HepG2 (cell line): ENCODE data around the gene RHOT1. TPM values are rescaled to one million over a fixed set of nuclear protein-coding genes. Genes with fewer than 3 reads are reported as not detected.

Experiments used
- ATAC-seq: fragments of 200-7000 bp; cut with Tn5 transposase; 3 replicates; pipeline ENCODE4 v1.9.1; 2020; ENCODE audit warnings: mild to moderate bottlenecking, moderate library complexity
- BruUV-seq: library from RNA; stranded (reverse); fragments of 400-500 nt; replicated peaks from 2 replicates; lab custom pipeline; 2021; lab: Mats Ljungman, UMichigan
- CTCF ChIA-PET: fragments of 300-600 bp; formaldehyde crosslinking; extraction: SDS; loops from one replicate; lab custom pipeline; 2021; ENCODE audit warnings: low total read pairs, inconsistent platforms, low intra/inter-chr PET ratio; lab: Yijun Ruan, JAX
- POLR2A ChIA-PET: fragments of 350-600 bp; sonication (Branson Sonifier 250); formaldehyde crosslinking; loops from one replicate; lab custom pipeline; 2020; ENCODE audit warnings: antibody characterized with exemption, inconsistent platforms; lab: Yijun Ruan, JAX
- DNase-seq: peaks from one replicate; pipeline ENCODE4 v3.0.0-alpha.2; 2015; ENCODE audit warnings: low spot score
- FAIRE-seq: peaks from 3 replicates; lab custom pipeline; 2011; peaks lifted over from hg19 to GRCh38; lab: Jason Lieb, UNC
- H2AFZ ChIP-seq: one replicate; pipeline ENCODE4 v1.6.1; 2011; ENCODE audit warnings: low read length, inconsistent platforms
- H3K27ac ChIP-seq: fragments of 300-600 bp; 3 replicates; pipeline ENCODE4 v1.8.0; 2011; ENCODE audit warnings: mixed run types, mild to moderate bottlenecking, mixed read lengths, low read length, inconsistent platforms; ENCODE audit not compliant: insufficient read depth; ENCODE audit errors: extremely low read length
- H3K27me3 ChIP-seq, 2 experiments: fragments of 200-600 bp in 1 of 2; 2 replicates in 1 of 2; 3 replicates in 1 of 2; pipeline versions ENCODE4 v1.6.0 to v1.8.0; 2011; ENCODE audit warnings: low read length in 2 of 2, mild to moderate bottlenecking in 2 of 2, moderate library complexity in 2 of 2, inconsistent platforms in 1 of 2; ENCODE audit not compliant: insufficient read depth in 2 of 2, control insufficient read depth in 1 of 2
- H3K36me3 ChIP-seq, 2 experiments: fragments of 200-600 bp in 1 of 2; replicated peaks in 1 of 2; 2 replicates in 1 of 2; 3 replicates in 1 of 2; pipeline versions ENCODE4 v1.5.1 to v1.8.0; 2011; ENCODE audit warnings: low read length in 2 of 2, inconsistent platforms in 1 of 2; ENCODE audit not compliant: insufficient read depth in 2 of 2, control insufficient read depth in 1 of 2
- H3K4me1 ChIP-seq: 2 replicates; pipeline ENCODE4 v1.5.1; 2012; ENCODE audit warnings: low read length, inconsistent platforms; ENCODE audit not compliant: insufficient read depth
- H3K4me2 ChIP-seq: 2 replicates; pipeline ENCODE4 v1.6.0; 2011; ENCODE audit warnings: low read depth, low read length, inconsistent platforms
- H3K4me3 ChIP-seq, 3 experiments: fragments of 200-600 bp in 1 of 3; sonication (generic), shearing (Covaris generic) in 1 of 3; replicated peaks in 1 of 3; 2 replicates each; pipeline ENCODE4 v1.5.1; 2011 to 2016; ENCODE audit warnings: low read length in 3 of 3, inconsistent platforms in 2 of 3, low read depth in 2 of 3, mild to moderate bottlenecking in 2 of 3, control low read depth in 1 of 3, mixed read lengths in 1 of 3; ENCODE audit not compliant: insufficient read depth in 1 of 3
- H3K79me2 ChIP-seq: one replicate; pipeline ENCODE4 v1.6.1; 2011; ENCODE audit warnings: low read length, inconsistent platforms; ENCODE audit not compliant: insufficient read depth
- H3K9ac ChIP-seq: 2 replicates; pipeline ENCODE4 v1.6.0; 2011; ENCODE audit warnings: mild to moderate bottlenecking, low read depth, low read length, inconsistent platforms; ENCODE audit not compliant: insufficient read depth
- H3K9me3 ChIP-seq: 2 replicates; pipeline ENCODE4 v1.5.1; 2012; ENCODE audit warnings: mild to moderate bottlenecking, low read length
- H4K20me1 ChIP-seq: 2 replicates; pipeline ENCODE4 v1.6.0; 2011; ENCODE audit warnings: inconsistent platforms, mild to moderate bottlenecking, low read length, moderate library complexity; ENCODE audit not compliant: insufficient read depth
- IKZF1 ChIP-seq: fragments of 450-650 bp; IDR thresholded peaks from 2 replicates; pipeline ENCODE4 v1.7.1; 2016
- MTF1 ChIP-seq: sonication (generic); formaldehyde crosslinking; IDR thresholded peaks from 2 replicates; pipeline ENCODE4 v1.5.0; 2020; ENCODE audit warnings: missing genetic modification reagents
- TCF7L2 ChIP-seq: IDR thresholded peaks from 2 replicates; pipeline ENCODE4 v1.6.1; 2011; ENCODE audit warnings: mild to moderate bottlenecking, low read depth, low read length, moderate library complexity
- TGIF2 ChIP-seq: IDR thresholded peaks from 2 replicates; pipeline ENCODE4 v1.6.1; 2016; ENCODE audit warnings: control low read depth, missing compliant biosample characterization
- ZNF343 ChIP-seq: sonication (generic); formaldehyde crosslinking; IDR thresholded peaks from 2 replicates; pipeline ENCODE4 v1.4.0; 2020; ENCODE audit warnings: mild to moderate bottlenecking, missing genetic modification reagents
- ZNF546 ChIP-seq: sonication (generic); formaldehyde crosslinking; conservative IDR thresholded peaks from 2 replicates; pipeline ENCODE4 v1.8.1; 2023; ENCODE audit warnings: mild to moderate bottlenecking, missing genetic modification reagents
- ZNF615 ChIP-seq: sonication (generic); formaldehyde crosslinking; IDR thresholded peaks from 2 replicates; pipeline ENCODE4 v1.5.0; 2020; ENCODE audit warnings: mild to moderate bottlenecking, missing genetic modification reagents, borderline replicate concordance
- ZNF644 ChIP-seq: IDR thresholded peaks from 2 replicates; pipeline ENCODE4 v1.6.1; 2016; ENCODE audit warnings: low read depth
- ZNF652 ChIP-seq: IDR thresholded peaks from 2 replicates; pipeline ENCODE4 v1.6.1; 2016; ENCODE audit warnings: low read depth, borderline replicate concordance
- WGBS: methylation state at CpG from one replicate; pipeline ENCODE4 v1.1.6; 2017; ENCODE audit warnings: low lambda C conversion rate; 5-methylcytosine and 5-hydroxymethylcytosine counted together
- in situ Hi-C: cut with HindIII; loops from 2 replicates; pipeline ENCODE4 v1.10.0; 2017; ENCODE audit warnings: low pct_unique_long_range_greater_than_20kb; ENCODE audit not compliant: extremely low pct_ligation_motif_present
- intact Hi-C: fragments of 100-400 bp; cut with micrococcal nuclease; formaldehyde crosslinking; loops from one replicate; pipeline ENCODE4 v1.10.0; 2022; ENCODE audit not compliant: unreplicated experiment
- polyA plus RNA-seq, 8 experiments: library from polyadenylated mRNA; depleted of rRNA in 3 of 8; stranded (reverse) in 7 of 8; unstranded in 1 of 8; fragments of >200 nt; fragmentation: Illumina TruSeq in 4 of 8; extraction: Trizol in 4 of 8; gene quantifications; 2 replicates each; pipeline versions ENCODE4 v1.2.1 to v1.2.3, GENCODE V29; 2011 to 2016; ENCODE audit warnings: low read depth in 4 of 8, missing spikeins in 1 of 8, mixed read lengths in 1 of 8; ENCODE audit not compliant: insufficient read depth in 1 of 8
- total RNA-seq, 5 experiments: library from RNA; depleted of rRNA; stranded (reverse); fragments of >200 nt; fragmentation: Illumina TruSeq; extraction: Trizol; gene quantifications; 2 replicates each; pipeline ENCODE4 v1.2.3, GENCODE V29; 2016; ENCODE audit warnings: low read depth in 1 of 5
- TF ChIP-seq, protein P1 (sequence below): sonication (generic); formaldehyde crosslinking; IDR thresholded peaks from 2 replicates; pipeline ENCODE4 v1.8.0; 2022; ENCODE audit warnings: mild to moderate bottlenecking, missing genetic modification reagents, moderate library complexity
- TF ChIP-seq, protein P2 (sequence below): sonication (generic); formaldehyde crosslinking; IDR thresholded peaks from 2 replicates; pipeline ENCODE4 v1.9.0; 2021; ENCODE audit warnings: missing genetic modification reagents, mild to moderate bottlenecking, borderline replicate concordance

RHOT1 gene
- total and polyA plus RNA-seq, 2 of the 13 experiments (the other 11 are each of a cell fraction or from before 2014, with no cell fraction given) = 25.6 to 41.5 TPM

DNA sequence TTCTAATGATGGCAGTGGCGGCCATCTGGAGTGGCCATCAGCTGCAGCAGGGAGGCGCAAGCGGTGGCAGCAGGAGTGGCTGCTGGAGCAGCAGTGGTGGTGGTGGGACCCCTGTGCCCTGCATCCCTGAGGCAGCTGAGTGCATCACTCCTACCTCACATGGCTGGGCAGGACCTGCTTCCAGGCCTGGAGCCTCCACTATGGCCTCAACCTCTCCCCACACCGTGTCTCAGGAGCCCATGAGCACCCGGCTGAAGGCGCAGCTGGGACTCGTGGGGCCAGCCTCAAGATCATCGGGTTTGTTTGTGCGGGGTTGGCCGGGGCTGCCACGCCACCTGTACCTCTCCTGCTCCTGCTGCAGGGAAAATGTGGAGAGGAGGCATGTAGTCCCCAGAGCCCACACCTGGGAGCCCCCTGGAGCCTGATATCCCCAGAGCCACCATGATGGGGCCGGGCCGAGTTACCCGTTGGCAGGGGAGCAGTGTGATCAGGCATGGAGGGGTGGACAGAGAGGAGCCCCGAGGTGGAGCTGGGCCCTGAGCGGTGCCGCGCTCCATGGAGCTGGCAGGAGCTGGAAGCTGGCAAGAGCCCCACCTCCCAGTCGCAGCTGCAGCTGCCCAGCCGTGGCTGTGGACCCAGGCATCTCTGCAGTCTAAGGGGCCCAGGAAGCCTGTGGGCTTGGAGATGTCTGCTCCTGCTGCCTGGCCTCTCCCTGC lies 16.7 kb downstream of the RHOT1 start:
- 86% methylated on average over 7 of the region's 20 CpGs for WGBS
- H3K36me3 ChIP-seq = peaks cover 8 to 17% of the 10 kb centered on the region in 2 experiments; a peak in 4 of 5 replicates
- no peaks in the 10 kb centered on the region for H3K27me3 ChIP-seq
- no peak overlapping the region for H2AFZ ChIP-seq
- H3K27ac ChIP-seq = no peak overlapping the region
- no peak for DNase-seq
- no peak overlapping the region for H3K4me2 ChIP-seq
- no peaks in the 10 kb centered on the region for H3K4me1 ChIP-seq
- no peaks in the 10 kb centered on the region for H3K79me2 ChIP-seq
- ATAC-seq = no peak
- intact Hi-C loops (no loop called here), in situ Hi-C loops (no loop called here)
- H3K9ac ChIP-seq = no peak overlapping the region
- no TSS peak for BruUV-seq
- POLR2A ChIA-PET = no interaction called here
- no peak for FAIRE-seq
- CTCF ChIA-PET = no interaction called here
- H3K4me3 ChIP-seq = no peak overlapping the region
- TF ChIP-seq ZNF644 (CRISPR knock-in tag) (no peak), ZNF546 (CRISPR knock-in tag) (no peak), ZNF343 (CRISPR knock-in tag) (no peak), IKZF1 (no peak), ZNF615 (CRISPR knock-in tag) (no peak), TCF7L2 (no peak), MTF1 (CRISPR knock-in tag) (no peak), TGIF2 (CRISPR knock-in tag) (no peak), ZNF652 (CRISPR knock-in tag) (no peak)
- TF ChIP-seq, protein P1, sequence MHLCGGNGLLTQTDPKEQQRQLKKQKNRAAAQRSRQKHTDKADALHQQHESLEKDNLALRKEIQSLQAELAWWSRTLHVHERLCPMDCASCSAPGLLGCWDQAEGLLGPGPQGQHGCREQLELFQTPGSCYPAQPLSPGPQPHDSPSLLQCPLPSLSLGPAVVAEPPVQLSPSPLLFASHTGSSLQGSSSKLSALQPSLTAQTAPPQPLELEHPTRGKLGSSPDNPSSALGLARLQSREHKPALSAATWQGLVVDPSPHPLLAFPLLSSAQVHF = no peak
- TF ChIP-seq, protein P2, sequence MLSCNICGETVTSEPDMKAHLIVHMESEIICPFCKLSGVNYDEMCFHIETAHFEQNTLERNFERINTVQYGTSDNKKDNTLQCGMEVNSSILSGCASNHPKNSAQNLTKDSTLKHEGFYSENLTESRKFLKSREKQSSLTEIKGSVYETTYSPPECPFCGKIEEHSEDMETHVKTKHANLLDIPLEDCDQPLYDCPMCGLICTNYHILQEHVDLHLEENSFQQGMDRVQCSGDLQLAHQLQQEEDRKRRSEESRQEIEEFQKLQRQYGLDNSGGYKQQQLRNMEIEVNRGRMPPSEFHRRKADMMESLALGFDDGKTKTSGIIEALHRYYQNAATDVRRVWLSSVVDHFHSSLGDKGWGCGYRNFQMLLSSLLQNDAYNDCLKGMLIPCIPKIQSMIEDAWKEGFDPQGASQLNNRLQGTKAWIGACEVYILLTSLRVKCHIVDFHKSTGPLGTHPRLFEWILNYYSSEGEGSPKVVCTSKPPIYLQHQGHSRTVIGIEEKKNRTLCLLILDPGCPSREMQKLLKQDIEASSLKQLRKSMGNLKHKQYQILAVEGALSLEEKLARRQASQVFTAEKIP (CRISPR knock-in tag) = no peak
- TF ChIP-seq, all 625 proteins: peak for 0
- Histone ChIP-seq H4K20me1 (no peaks in the 10 kb centered on the region), H3K9me3 (no peaks in the 10 kb centered on the region)
